HG03520 (cell line): ENCODE data around the gene MIS12.

Experiments
- ATAC-seq: cut with Tn5 transposase; IDR thresholded peaks from one replicate; pipeline ENCODE4 v1.9.1; 2021; ENCODE audit warnings: mild to moderate bottlenecking, moderate library complexity; ENCODE audit not compliant: unreplicated experiment

The MIS12 gene, protein sequence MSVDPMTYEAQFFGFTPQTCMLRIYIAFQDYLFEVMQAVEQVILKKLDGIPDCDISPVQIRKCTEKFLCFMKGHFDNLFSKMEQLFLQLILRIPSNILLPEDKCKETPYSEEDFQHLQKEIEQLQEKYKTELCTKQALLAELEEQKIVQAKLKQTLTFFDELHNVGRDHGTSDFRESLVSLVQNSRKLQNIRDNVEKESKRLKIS

DNA sequence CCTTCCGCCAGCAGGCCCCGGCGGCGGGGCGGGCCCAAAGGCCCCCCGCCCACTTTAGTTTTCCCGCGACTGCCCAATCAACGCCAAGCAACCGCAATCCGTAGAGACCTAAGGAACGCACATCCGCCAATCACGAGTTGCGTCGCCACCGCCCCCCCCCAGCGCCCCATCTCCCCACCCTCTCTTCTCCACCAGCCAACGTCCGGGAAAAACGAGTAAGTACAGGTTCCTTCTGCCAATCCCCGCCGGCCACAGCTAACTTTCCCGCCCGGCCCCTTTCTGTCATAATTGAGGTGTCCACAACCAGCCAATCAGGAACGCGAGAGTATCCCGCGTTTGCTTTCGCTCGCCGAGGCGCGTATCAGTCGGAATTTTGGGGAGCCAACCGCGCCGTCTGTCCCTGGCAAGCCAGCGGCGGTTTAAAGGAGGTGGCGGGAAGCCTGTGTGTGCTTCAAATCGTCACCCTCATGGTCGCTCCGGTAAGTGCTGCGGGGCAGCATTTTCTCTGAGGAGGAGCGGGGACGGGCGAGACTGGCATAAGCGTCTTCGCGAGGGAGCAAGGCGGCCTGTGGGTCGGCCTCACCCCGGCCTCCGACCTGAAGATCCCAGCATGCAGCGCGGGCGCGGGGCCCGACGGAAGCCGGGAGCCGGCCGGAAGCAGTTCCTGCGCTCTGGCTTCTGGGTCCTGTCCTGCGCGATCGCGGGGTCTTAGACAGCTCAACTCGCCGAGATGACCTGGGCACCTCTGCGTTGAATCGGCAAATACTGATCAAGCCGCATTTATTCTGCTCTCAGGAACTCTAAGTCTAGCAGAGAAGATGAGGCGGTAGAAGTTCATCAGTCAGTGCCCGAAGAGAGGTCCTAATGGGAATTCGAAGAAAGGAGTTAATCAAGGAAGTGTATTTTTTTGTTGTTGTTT, at the start of gene MIS12:
MIS12 (plus strand) TSS at position 361 of the 919 bp plus-strand sequence. CDS start 2,297 bp downstream, outside the sequence.
- peak; percentile 76 for ATAC-seq

DNA sequence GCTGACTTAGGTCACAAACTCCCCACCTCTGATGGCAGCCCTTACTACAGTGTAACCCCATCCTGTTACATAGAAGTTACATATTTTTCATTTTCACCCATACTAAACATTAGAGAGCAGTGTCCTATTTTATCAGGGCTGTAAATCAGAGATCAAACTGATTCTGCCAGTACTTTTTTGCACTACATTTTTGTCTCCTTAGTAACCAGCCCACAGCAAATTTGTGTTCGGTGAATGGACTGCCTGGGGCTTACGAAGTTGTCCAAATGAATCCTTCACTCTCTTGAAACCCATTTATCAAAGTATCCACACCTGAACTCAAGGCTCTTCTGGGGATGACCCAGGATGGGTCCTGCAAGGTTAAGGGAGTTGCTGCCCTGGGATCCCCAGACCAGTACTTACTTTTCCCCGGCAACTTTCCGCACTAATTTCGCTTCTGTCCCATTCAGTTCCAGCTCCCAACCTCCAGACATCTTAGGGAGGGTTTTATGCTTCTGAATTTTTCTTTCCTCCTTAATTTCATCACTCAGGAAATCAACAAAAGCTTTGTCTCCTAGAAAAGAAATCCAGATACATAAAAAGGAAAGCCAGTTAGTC, 48.5 kb upstream of the MIS12 start:
- no peak for ATAC-seq

DNA sequence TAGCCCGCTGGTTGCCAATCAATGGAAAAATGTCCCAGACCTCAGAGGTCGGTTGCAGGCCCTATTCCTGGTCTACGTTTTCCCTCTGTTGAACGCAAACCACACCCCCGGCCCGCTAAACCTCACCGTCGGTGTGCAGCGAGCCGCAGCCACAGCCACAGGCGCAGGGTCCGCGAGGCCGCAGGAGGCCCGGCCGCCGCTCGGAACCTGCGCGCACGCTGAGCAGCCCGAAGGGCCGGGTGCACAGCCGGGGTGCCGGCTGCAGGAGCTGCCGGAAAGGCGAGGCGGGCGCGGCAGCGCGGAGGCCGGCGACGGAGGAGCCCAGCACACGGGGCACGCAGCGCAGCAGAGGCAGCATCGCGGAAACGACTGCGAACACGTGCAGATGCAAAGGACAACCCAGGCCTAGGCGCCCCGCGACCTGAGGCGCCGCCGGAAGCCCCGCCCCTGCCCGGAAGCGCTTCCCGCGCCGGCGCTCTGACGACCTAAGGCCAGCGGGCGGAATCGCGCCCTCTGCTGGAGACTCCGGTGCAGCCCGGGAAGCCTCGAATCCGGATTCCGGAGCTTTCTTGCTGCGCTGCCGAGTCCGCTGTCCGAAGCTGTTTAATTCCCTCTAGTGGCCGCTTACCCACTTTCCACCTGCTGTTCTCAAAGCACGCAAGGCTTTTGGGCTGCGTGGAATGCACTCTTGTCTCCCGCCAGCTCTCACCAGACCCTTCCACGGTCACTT, 47.5 kb upstream of the MIS12 start, which contains the start of gene C1QBP:
C1QBP (minus strand) TSS at position 440 of the 730 bp plus-strand sequence; CDS start at position 358, 82 bp downstream.
- ATAC-seq: peak; percentile 80

DNA sequence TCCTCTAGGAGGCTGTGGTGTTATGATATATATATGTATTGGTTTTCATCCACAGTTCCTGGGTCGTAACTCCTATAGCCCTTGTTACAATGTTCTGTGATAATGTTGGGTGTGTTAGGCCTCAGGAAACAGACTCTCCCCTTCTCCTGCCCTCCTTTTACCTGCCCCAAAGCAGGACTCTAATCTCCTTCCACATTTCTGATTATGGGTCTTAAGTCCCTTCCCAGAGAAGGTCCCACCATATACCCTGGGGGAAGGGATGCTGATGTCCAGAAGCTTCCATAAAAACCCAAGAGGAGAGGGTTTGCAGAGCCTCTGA, 47.0 kb upstream of the MIS12 start:
- no peak for ATAC-seq

DNA sequence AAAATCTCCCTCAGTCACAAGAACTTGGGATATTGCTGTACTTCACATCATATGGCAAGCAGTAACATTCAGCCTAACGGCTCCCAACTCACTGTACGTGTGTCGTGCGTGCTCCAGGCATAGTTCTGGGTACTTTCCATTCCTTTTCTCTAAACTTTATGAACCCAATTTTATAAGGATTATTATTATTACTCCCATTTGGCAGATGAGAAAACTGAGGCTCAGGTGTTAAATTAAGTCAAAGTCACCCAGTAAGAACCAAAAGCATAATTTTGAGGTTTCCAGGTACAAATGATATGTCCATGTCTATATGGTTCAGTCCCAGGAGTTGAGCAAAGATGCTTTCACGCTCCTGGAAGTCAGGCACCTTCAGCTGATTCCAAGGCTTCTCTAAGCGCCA, 42.6 kb upstream of the MIS12 start:
- no peak for ATAC-seq

DNA sequence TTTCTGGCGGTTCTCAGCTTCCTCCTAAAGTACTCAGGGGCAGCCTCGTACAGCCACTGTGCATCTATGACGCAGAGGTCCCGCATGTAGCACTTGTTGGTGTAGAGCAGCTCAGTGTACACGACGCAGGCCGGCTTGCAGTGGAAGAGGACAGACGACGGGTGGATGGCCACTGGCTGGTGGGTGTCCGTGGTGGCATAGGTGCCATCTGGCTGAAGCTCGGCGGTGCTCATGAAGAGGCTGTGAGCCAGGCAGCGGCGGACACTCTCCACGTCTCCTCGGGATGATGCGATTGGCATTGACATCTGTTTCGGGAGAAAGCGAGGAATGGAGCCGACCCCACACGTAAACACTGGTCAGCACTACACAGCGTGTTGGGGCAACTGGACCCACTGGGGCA, 42.2 kb upstream of the MIS12 start:
- no peak for ATAC-seq

DNA sequence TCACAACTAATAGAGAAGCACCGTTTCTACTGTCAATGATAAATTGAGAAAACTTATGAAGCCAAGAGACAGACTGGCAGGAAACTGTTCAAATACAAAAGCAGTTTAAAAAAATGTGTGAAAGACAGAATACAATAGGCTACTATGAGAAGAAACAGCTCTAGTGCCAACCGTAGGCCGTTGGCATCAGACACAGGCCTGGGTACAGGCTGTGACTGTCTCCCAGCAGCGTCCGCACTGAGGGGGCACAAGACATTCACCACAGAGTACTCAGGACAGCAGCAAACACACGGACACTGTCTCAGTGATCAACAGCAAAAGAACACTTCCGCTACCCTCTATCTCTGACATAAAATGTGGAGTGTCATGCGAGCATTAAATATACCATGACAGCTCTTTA, 39.6 kb upstream of the MIS12 start:
- ATAC-seq: no peak

DNA sequence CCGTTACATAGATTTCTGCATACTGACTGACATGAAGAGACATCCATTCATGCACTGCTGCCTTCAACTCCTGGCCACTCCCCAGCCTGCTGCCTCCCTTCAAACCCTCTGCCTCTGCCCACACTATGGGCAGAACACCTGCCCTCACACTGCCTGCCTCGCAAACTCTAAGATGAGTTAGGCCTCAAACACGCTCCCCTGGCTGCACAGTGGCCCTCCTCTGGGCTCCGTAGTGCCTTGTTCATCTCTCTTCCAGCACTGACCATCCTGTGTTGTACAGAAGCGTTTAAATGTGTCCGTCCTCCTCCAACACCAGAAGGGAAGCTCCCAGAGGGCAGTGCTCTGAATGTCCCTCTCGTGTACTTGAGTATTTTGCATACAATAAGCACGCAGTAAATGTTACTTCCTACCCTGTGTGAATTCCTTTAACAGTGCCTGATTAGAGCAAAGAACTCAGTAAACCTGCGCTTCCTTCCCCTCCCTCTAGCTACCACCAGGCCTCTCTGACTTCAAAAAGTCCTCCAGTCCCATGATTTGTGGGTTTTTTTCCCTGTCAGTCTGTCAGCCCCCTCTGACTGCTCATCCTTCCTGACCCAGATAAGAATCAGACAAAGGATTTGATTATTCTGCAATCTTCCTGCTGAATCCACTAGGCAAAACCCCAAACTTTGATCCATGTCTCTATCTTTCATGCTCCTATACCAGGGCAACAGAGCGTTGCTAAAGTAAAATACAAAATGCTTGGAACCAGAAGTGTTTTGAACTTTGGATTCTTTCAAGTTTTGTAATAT, 21.5 kb upstream of the MIS12 start:
- ATAC-seq: no peak

DNA sequence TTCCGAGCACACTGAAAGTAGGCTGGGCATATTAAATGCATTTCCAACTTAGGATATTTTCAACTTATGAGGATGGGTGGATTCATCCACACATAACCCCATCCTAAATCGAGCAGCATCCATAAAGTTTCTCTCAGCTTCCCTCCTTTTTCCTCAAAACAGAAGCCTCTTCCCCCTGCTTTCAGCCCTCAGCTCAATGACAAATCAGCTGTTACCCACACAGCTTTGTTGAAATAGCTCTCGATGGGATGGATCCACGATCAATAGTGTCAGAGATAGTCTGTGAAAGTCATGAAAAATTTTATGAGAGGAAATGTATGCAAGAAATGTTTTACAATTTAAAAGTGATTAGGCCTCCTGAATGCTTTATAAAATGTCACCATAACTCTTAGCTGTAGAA, 20.1 kb upstream of the MIS12 start:
- ATAC-seq: no peak

DNA sequence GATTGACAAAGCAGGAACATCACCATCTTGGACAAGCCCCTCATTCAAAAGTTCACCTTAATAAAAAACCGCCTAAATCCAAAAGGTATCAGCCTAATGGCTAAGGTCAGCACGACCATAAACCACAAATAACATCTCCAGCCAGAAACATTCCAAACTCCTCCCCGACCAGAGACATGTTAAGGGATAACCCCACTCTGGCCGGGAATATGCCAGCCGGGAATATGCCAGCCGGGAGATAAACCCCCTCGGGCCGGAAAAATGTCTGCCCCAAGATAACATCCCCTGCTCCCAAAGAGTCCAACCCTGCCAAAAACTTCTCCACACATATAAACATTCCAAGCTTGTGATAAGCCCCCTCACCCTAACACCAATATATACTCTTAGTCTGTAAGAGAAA, 18.9 kb upstream of the MIS12 start:
- no peak for ATAC-seq

DNA sequence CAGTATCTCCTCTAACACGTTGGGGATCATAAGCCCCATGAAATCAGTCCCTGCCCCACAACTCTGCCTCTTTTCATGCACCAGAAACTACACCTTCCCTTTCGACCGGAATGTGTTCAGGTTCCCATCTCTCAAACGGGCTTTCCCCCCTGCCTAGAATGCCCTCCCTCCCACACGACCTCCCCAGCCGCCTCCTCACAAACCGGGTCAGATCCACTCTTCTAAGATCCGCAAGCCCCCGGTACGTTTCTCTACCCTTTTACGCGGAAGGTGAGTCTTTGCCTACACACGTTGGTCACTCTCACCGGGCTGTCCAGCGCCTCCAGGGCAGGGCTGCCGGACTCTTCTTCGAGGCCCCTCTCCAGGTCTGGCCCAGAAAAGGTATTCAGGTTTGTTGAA, 18.3 kb upstream of the MIS12 start:
- no peak for ATAC-seq

DNA sequence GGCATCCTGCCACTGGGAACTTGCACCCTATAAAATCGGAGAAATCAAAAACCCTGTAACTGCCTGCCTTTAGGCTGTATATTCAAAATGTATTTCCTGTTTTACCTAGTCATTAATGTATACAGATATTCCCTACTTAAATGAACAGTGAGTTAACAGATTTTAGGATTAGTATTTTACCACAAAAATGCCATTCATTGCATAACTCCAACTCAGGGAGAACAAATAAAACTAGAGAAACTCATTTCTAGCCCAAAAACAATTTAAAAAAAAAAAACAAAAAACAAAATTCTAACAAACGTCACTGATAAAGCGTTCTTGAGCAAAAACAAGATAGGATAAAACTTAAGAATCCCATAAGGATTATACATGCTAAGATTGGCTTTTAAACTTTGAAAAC, 13.9 kb upstream of the MIS12 start:
- no peak for ATAC-seq

DNA sequence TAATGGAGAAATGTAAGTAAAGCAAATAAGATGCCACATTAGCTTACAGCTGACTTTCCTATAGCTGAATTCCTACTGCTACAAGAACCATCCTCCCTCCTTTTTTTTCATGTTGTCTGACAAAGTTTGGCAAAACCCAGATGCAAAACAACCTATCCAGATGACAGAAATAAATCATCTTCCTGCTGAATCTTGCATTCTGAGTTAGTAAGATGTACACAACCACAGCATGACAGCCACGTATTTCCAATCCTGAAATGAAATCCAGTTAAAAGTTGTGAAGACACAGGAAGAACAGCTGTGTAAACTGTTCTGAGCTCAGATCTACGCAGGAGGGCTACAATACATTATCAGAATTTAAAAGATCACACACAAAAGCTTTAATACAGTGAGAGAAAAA, 12.5 kb upstream of the MIS12 start:
- no peak for ATAC-seq

DNA sequence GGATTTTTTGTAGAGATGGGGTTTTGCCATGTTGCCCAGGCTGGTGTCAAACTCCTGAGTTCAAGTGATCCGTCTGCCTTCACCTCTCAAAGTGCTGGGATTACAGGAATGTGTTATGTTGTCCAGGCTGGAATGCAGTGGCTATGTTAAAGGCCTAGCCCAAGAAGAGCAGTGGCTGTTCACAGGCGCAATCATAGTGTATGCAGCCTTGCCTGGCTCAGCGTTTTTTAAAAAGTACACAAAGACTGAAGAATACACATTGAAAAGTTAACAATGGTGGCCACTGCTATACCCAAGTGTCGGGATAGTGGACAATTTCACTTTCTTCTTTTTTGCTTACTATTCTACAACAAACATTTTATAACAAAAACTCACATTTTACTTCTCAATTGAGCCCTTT, 7.4 kb upstream of the MIS12 start:
- no peak for ATAC-seq

DNA sequence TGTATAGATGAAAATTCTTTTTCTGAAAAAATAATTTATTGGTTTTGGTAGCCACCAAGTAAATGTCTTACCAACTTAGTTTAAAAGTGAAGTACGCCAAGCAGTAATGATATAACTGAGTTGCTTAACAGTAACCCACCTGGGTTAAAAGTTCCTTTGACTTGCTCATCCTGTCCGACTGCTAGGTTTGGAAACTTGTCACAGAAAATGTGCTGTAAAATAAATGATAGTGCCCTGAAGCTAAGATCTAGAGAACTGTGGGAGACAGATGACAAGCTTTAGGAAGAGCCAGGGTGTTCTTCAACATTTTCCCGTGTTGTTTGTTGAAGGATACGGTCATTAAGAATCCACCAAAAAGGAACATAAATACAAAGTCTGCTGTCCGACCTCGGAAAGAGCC, 5.4 kb upstream of the MIS12 start:
- ATAC-seq: no peak

DNA sequence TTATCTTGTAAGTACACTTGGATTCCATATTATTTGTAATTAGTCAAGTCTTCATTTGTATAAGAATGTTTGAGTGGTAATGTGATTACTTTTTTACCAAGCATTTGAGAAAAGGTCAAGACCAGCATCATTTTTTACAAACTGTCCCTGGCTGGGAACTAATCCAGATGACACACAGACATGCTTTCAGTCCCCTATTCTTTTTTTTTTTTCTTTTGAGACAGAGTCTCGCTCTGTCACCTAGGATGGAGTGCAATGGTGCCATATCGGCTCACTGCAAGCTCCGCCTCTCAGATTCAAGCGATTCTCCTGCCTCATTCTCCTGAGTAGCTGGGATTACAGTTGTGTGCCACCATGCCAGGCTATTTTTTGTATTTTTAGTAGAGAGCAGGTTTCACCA, 4.9 kb upstream of the MIS12 start:
- no peak for ATAC-seq

DNA sequence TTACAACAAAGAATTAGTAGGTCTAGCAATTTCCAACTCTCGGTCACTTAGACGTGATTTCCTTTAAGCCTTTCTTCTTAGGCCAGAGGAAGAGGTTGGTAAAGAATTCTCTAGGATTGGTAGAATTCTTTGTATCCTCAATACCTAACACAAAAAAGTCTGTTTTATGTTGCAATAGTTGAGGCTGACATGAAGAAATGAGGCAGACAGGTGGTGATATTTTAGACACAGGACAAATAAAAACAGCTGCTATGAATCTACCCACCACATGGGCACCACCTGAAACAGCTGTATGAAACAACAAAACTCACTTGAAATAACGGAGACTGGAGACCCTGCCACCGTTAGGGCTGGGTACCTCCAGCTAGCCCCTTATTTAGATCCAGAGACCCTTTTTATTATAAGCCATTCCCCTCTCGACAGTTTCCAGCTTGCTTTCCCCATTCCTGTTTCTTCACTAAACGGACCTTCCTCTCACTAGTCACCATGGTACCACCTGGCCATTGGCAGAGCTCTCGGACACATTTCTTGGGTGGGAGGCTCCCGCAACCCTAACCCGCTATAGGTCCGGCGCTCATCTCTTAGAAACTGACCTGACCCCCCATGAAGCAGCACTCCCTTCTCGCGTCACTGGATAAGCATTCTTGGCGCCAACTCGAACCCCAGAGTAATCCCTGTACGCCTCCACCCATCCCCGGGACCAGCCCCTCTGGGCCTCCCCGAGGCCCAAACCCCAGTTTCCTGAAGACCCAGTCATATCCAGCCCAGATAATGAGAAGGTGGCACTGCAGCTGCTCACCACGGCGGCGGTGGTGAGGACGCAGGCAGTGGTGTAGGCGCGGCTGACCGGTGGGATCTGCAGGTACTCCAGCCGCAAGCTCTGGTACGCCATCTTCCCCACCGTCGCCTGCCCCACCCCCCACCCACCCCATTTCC, 828 bp upstream of the MIS12 start, which contains the start of gene DERL2:
DERL2 (minus strand) TSS at position 909 of the 936 bp plus-strand sequence; CDS start at position 892, 17 bp downstream.
- ATAC-seq: peak; percentile 21

DNA sequence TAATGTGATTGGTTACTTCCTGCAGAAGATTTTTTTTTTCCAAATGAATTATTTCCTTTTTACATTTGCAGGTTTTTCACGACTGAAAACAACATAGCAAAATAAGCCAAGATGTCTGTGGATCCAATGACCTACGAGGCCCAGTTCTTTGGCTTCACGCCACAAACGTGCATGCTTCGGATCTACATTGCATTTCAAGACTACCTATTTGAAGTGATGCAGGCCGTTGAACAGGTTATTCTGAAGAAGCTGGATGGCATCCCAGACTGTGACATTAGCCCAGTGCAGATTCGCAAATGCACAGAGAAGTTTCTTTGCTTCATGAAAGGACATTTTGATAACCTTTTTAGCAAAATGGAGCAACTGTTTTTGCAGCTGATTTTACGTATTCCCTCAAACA, 2.4 kb downstream of the MIS12 start:
- ATAC-seq: no peak

DNA sequence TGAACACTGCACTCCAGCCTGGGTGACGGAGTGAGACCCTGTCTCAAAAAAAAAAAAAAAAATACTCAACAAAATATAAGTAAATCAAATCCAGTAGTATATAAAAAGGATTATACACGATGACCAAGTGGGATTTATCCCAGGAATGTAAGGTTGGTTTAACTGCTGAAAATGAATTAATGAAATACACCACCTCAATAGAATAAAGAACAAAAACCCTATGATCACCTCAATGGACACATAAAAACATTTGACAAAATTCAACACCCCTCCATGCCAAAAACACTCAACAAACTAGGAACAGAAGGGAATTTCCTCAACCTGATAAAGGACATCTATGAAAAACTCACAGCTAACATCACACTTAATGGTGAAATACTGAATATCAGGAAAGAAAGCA, 6.6 kb downstream of the MIS12 start:
- no peak for ATAC-seq
